HG03378 (cell line): ENCODE data around the gene MARCKSL1.

ENCODE experiments used
- ATAC-seq: cut with Tn5 transposase; IDR thresholded peaks from one replicate; pipeline ENCODE4 v1.9.1; 2021; ENCODE audit warnings: mild to moderate bottlenecking, moderate library complexity; ENCODE audit not compliant: unreplicated experiment

The MARCKSL1 gene

GRCh38 chr1:32353431-32353830 lies 17.4 kb upstream of the MARCKSL1 start:
- no peak for ATAC-seq

GRCh38 chr1:32352831-32353383 lies 16.9 kb upstream of the MARCKSL1 start:
- no peak for ATAC-seq

GRCh38 chr1:32352239-32352745 lies 16.3 kb upstream of the MARCKSL1 start:
- no peak for ATAC-seq

GRCh38 chr1:32351399-32352238 lies 15.6 kb upstream of the MARCKSL1 start:
- ATAC-seq = no peak

GRCh38 chr1:32350785-32351398 lies 14.9 kb upstream of the MARCKSL1 start:
- ATAC-seq = no peak

- no peak for ATAC-seq
These were observed 13.2 kb upstream of the MARCKSL1 start for GRCh38 chr1:32349211-32349708.

- ATAC-seq = no peak
These were observed 10.6 kb upstream of the MARCKSL1 start for GRCh38 chr1:32346532-32347157.

GRCh38 chr1:32345289-32345827 lies 9.3 kb upstream of the MARCKSL1 start:
- no peak for ATAC-seq

GRCh38 chr1:32342704-32343103 lies 6.7 kb upstream of the MARCKSL1 start:
- ATAC-seq = no peak

GRCh38 chr1:32341971-32342370 lies 5.9 kb upstream of the MARCKSL1 start:
- no peak for ATAC-seq

- no peak for ATAC-seq
These were observed 5.2 kb upstream of the MARCKSL1 start for GRCh38 chr1:32341186-32341757.

GRCh38 chr1:32339363-32339978 lies 3.4 kb upstream of the MARCKSL1 start:
- no peak for ATAC-seq

- no peak for ATAC-seq
These were observed 2.7 kb upstream of the MARCKSL1 start for GRCh38 chr1:32338637-32339145.

- no peak for ATAC-seq
These were observed 2.0 kb upstream of the MARCKSL1 start for GRCh38 chr1:32337855-32338636.

GRCh38 chr1:32336963-32337675 lies 1.1 kb upstream of the MARCKSL1 start:
- ATAC-seq = no peak

GRCh38 chr1:32336591-32336932 lies 529 bp upstream of the MARCKSL1 start:
- no peak for ATAC-seq

GRCh38 chr1:32335535-32335789 lies 571 bp downstream of the MARCKSL1 start:
- no peak for ATAC-seq

- ATAC-seq = no peak
These were observed 1.0 kb downstream of the MARCKSL1 start for GRCh38 chr1:32334864-32335534.
